WI38 (cell line): ENCODE measurements around the gene AKAP13.
A peak's percentile ranks its signal among the peaks of the same experiment; 100 is the strongest.

ENCODE experiments used
- H3K4me3 ChIP-seq: 2 replicates; pipeline ENCODE4 v1.5.1; 2011; ENCODE audit warnings: low read depth, mild to moderate bottlenecking, control low read depth, low read length
- CTCF ChIP-seq: IDR thresholded peaks from 2 replicates; pipeline ENCODE4 v1.5.1; 2012; ENCODE audit warnings: low read depth, mild to moderate bottlenecking, control low read depth, low read length

Gene AKAP13

GRCh38 chr15:85500060-85500708 lies 119.8 kb downstream of the AKAP13 start:
- no peak for TF ChIP-seq CTCF
- H3K4me3 ChIP-seq: no peak overlapping the region

GRCh38 chr15:85500729-85501128 lies 120.3 kb downstream of the AKAP13 start:
- no peak overlapping the region for H3K4me3 ChIP-seq
- no peak for TF ChIP-seq CTCF

- no peak overlapping the region for H3K4me3 ChIP-seq
- no peak for TF ChIP-seq CTCF
Measured at GRCh38 chr15:85501574-85501973, 121.2 kb downstream of the AKAP13 start.

GRCh38 chr15:85503151-85503799 lies 122.9 kb downstream of the AKAP13 start:
- no peak for TF ChIP-seq CTCF
- H3K4me3 ChIP-seq: no peak overlapping the region

- H3K4me3 ChIP-seq: no peak overlapping the region
- 0 out of 2 replicates have a peak, but pooled peaks have one; percentile 17 for TF ChIP-seq CTCF
Measured at GRCh38 chr15:85504749-85505676, 124.6 kb downstream of the AKAP13 start.

GRCh38 chr15:85507114-85507513 lies 126.7 kb downstream of the AKAP13 start:
- H3K4me3 ChIP-seq: no peak overlapping the region
- no peak for TF ChIP-seq CTCF
